DMS 273 treated with DMSO at 0.1 percent for 48 hours (cell line): ENCODE results near the gene FARP1.

ENCODE experiments used
- DNase-seq: peaks from one replicate; lab custom pipeline; 2025; lab: John Stamatoyannopoulos, UW

FARP1 gene

GRCh38 chr13:98484289-98485219, 341.7 kb downstream of the FARP1 start:
- peak; percentile 79 for DNase-seq

- DNase-seq: no peak
These were observed 342.7 kb downstream of the FARP1 start for GRCh38 chr13:98485561-98485960.

- DNase-seq: no peak
These were observed 343.5 kb downstream of the FARP1 start for GRCh38 chr13:98486412-98486811.

GRCh38 chr13:98487016-98487415, 344.1 kb downstream of the FARP1 start:
- no peak for DNase-seq

- DNase-seq: no peak
These were observed 344.6 kb downstream of the FARP1 start for GRCh38 chr13:98487522-98487921.

- DNase-seq: no peak
These were observed 345.8 kb downstream of the FARP1 start for GRCh38 chr13:98488736-98489135.

- no peak for DNase-seq
These were observed 346.7 kb downstream of the FARP1 start for GRCh38 chr13:98489446-98490194.

- no peak for DNase-seq
These were observed 347.4 kb downstream of the FARP1 start for GRCh38 chr13:98490195-98490836.

- DNase-seq: no peak
These were observed 348.0 kb downstream of the FARP1 start for GRCh38 chr13:98490866-98491265.

GRCh38 chr13:98492335-98493041, 349.6 kb downstream of the FARP1 start:
- DNase-seq: no peak

GRCh38 chr13:98493042-98493712, 350.3 kb downstream of the FARP1 start:
- no peak for DNase-seq

- DNase-seq: no peak
These were observed 351.9 kb downstream of the FARP1 start for GRCh38 chr13:98494769-98495168.

GRCh38 chr13:98495627-98496478, 353.0 kb downstream of the FARP1 start:
- DNase-seq: no peak

- DNase-seq: no peak
These were observed 353.5 kb downstream of the FARP1 start for GRCh38 chr13:98496479-98496791.

GRCh38 chr13:98496966-98497365, 354.1 kb downstream of the FARP1 start:
- DNase-seq: no peak

- no peak for DNase-seq
These were observed 358.1 kb downstream of the FARP1 start for GRCh38 chr13:98500963-98501421.

GRCh38 chr13:98503175-98504028, 360.5 kb downstream of the FARP1 start:
- no peak for DNase-seq

- no peak for DNase-seq
These were observed 361.1 kb downstream of the FARP1 start for GRCh38 chr13:98504029-98504351.

- no peak for DNase-seq
These were observed 361.6 kb downstream of the FARP1 start for GRCh38 chr13:98504371-98504963.
